HG02943 (cell line): ENCODE measurements around the gene GPD1L.

Source experiments
- ATAC-seq: cut with Tn5 transposase; IDR thresholded peaks from one replicate; pipeline ENCODE4 v1.9.1; 2021; ENCODE audit warnings: mild to moderate bottlenecking, low read depth, moderate library complexity; ENCODE audit not compliant: unreplicated experiment

Gene GPD1L

GRCh38 chr3:32217339-32217738 lies 110.9 kb downstream of the GPD1L start:
- no peak for ATAC-seq
